Suprapubic skin (tissue), 4 donors: Measurements from ENCODE around the gene SPECC1L. TPM values are rescaled to one million over a fixed set of nuclear protein-coding genes. Genes with fewer than 3 reads are reported as not detected.

Experiments used
- DNase-seq, 2 donors: peaks; one replicate each; pipeline ENCODE4 v3.0.0-alpha.2; 2019; ENCODE audit warnings: low spot score in 2 of 2
- H3K27ac ChIP-seq: fragments of 200-600 bp; sonication (generic); one replicate; pipeline ENCODE4 v1.5.1; 2019
- H3K27me3 ChIP-seq: fragments of 200-600 bp; sonication (generic); one replicate; pipeline ENCODE4 v1.5.1; 2019
- H3K36me3 ChIP-seq: fragments of 200-600 bp; sonication (generic); one replicate; pipeline ENCODE4 v1.5.1; 2019
- H3K4me1 ChIP-seq: fragments of 200-600 bp; sonication (generic); one replicate; pipeline ENCODE4 v1.5.1; 2019
- H3K4me3 ChIP-seq: fragments of 200-600 bp; sonication (generic); one replicate; pipeline ENCODE4 v1.5.1; 2019; ENCODE audit warnings: mild to moderate bottlenecking
- H3K9me3 ChIP-seq: fragments of 200-600 bp; sonication (generic); one replicate; pipeline ENCODE4 v1.5.1; 2019
- EP300 ChIP-seq: sonication (generic); formaldehyde crosslinking; IDR thresholded peaks from one replicate; pipeline ENCODE4 v1.6.1; 2017; ENCODE audit warnings: antibody characterized with exemption
- POLR2A ChIP-seq, 2 donors: fragments of 450-650 bp; IDR thresholded peaks; one replicate each; pipeline ENCODE4 v1.6.1; 2017; ENCODE audit warnings: antibody characterized with exemption in 2 of 2, mild to moderate bottlenecking in 2 of 2, moderate library complexity in 2 of 2
- POLR2AphosphoS5 ChIP-seq, 3 donors: sonication (generic); formaldehyde crosslinking; IDR thresholded peaks; one replicate each; pipeline ENCODE4 v1.6.1; 2017; ENCODE audit warnings: antibody characterized with exemption in 3 of 3
- WGBS: methylation state at CpG from one replicate; pipeline ENCODE4 v1.1.5; 2018; 5-methylcytosine and 5-hydroxymethylcytosine counted together
- total RNA-seq, 4 donors: library from RNA; depleted of rRNA; stranded (reverse); fragments of >200 nt; gene quantifications; one replicate each; pipeline ENCODE4 v1.1.0, GENCODE V29; 2016
- TF ChIP-seq, protein P1 (sequence below), 2 donors: fragments of 200-600 bp in 1 of 2; fragments of 450-650 bp in 1 of 2; sonication (generic) in 1 of 2; IDR thresholded peaks; one replicate each; pipeline ENCODE4 v1.5.1; 2016 to 2019; ENCODE audit warnings: antibody characterized with exemption in 2 of 2, mild to moderate bottlenecking in 1 of 2, moderate library complexity in 1 of 2

The SPECC1L gene
- total RNA-seq, 4 donors from 2014 or later = 15.7 to 28.5 (median 21.4) TPM

DNA sequence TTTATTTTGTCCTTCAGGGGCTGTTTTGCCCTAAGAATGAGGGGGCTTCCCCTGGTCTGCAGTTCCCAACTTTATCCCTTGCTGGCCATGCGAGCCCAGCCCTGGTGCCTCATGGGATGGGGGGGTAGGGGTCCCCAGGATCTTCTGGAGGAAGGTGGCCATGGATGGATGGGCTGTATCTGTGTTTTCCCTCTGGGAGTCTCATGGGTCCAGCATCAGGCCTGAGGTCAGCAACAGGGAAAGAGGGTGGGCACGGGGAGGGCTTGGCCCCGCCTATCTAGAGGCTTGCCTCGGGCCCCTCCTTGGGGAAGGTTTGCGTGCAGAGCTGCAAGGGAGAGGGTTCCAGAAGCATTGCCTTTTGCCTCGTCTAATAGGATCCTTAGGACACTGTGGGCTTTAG lies 146.0 kb downstream of the SPECC1L start:
- H3K4me1 ChIP-seq = peaks cover 17% of the 10 kb centered on the region
- H3K4me3 ChIP-seq = no peak overlapping the region
- no peaks in the 10 kb centered on the region for H3K9me3 ChIP-seq
- H3K36me3 ChIP-seq = peaks cover 51% of the 10 kb centered on the region
- no peak overlapping the region for H3K27ac ChIP-seq
- H3K27me3 ChIP-seq = no peaks in the 10 kb centered on the region
- no peak for DNase-seq
- no CpG with 5 or more reads among the region's 6 CpGs for WGBS
- no peak for TF ChIP-seq EP300
- TF ChIP-seq POLR2A (IDR thresholded peaks at IDR 0.05) = no peak
- TF ChIP-seq POLR2AphosphoS5 (IDR thresholded peaks at IDR 0.05) = no peak
- TF ChIP-seq, protein P1, sequence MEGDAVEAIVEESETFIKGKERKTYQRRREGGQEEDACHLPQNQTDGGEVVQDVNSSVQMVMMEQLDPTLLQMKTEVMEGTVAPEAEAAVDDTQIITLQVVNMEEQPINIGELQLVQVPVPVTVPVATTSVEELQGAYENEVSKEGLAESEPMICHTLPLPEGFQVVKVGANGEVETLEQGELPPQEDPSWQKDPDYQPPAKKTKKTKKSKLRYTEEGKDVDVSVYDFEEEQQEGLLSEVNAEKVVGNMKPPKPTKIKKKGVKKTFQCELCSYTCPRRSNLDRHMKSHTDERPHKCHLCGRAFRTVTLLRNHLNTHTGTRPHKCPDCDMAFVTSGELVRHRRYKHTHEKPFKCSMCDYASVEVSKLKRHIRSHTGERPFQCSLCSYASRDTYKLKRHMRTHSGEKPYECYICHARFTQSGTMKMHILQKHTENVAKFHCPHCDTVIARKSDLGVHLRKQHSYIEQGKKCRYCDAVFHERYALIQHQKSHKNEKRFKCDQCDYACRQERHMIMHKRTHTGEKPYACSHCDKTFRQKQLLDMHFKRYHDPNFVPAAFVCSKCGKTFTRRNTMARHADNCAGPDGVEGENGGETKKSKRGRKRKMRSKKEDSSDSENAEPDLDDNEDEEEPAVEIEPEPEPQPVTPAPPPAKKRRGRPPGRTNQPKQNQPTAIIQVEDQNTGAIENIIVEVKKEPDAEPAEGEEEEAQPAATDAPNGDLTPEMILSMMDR (IDR thresholded peaks at IDR 0.05) = no peak

DNA sequence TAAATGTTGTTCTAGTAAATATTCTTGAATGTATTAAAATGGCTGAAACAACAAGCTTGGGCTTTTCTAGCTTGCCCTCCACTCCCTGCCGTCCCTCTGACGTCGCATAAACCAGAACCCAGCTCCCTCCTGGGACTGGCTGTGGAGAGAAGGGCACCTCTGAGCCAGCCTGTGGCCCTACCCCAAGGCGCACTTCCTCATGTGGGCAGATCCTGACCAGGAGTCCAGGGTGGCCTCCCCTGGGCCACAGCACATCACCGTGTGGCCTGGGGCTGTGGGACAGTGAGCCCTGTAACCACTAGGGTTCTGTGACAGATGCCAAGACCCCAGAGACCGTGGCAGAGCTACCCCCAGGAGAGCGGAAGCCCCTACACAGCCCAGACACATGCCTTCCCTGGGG lies 146.6 kb downstream of the SPECC1L start:
- TF ChIP-seq EP300 (no peak), POLR2A (IDR thresholded peaks at IDR 0.05) (no peak), POLR2AphosphoS5 (IDR thresholded peaks at IDR 0.05) (no peak)
- TF ChIP-seq, protein P1 (IDR thresholded peaks at IDR 0.05) = no peak
- H3K27ac ChIP-seq = no peak overlapping the region
- no peak for DNase-seq
- H3K9me3 ChIP-seq = no peaks in the 10 kb centered on the region
- H3K4me3 ChIP-seq = no peak overlapping the region
- peaks cover under 1% of the 10 kb centered on the region for H3K27me3 ChIP-seq
- peaks cover 17% of the 10 kb centered on the region for H3K4me1 ChIP-seq
- H3K36me3 ChIP-seq = peaks cover 46% of the 10 kb centered on the region
- WGBS = 95% methylated on average over 7 of the region's 7 CpGs

DNA sequence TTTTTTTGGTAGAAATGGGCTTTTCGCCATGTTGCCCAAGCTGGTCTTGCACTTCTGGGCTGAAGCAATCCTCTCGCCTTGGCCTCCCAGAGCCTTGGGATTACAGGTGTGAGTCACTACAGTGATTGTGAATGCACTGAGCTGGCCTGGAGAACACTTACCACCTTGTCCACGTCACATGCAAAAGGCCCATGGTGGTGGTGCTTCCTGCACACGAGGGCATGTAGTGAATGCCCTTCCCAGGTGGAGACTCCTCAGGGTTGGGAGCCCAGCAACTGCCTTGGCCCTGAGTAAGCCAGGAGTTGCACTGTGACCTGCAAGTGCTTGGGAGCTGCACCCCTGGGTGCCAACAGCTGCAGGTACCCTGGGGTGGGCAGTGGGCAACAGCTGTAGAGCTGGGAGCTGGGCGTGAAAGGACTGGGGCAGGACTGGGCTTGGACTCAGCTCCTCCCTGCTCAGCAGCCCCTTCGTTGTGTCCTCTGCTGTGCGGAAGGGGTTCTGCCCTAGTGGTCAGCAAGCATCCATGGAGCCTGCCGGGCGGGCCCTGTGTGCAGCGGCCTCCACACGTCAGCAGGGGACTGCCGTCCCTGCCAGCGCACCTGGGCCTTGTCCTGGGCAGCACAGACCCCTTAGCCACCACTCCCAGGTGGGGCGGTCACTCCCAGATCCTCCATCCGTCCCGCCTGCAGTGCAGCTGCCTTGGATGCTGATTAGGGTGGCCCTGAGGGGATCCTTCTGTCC lies 147.4 kb downstream of the SPECC1L start:
- DNase-seq = no peak
- Histone ChIP-seq H3K36me3 (peaks cover 38% of the 10 kb centered on the region), H3K27ac (no peak overlapping the region)

DNA sequence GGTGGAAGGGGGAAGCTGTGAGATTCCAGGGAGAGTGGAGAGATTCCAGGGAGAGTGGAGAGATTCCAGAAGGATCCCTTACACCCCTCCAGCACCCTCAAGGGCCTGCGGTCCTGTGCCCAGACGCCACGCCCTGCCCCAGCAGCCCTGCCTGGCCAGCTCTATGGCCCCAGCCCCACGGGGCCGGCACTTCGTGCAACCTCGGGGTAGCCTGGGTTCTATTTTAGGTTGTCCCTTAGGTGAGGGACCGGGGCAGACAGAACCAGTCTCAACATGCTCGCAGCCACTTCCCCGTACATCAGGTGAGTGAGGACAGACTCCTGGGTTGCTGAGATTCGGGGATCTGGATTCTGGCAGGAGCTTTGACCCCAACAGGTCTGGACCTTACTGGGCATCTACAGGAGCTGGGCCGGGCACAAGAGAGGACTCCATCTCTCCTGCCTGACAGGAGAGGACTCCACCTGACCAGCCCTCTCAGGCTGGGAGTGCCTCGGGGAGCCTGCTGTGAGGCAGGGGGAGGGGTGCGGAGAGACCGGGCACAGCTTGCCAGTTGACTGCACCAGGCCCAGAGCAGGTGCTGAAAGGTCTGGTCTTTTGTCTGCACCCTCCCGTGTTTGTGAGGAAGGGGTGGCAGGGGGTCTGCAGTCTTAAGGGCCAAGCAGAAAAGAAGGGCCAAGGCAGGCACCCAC lies 148.3 kb downstream of the SPECC1L start:
- H3K4me3 ChIP-seq = no peak overlapping the region
- TF ChIP-seq, protein P1 (IDR thresholded peaks at IDR 0.05) = no peak
- TF ChIP-seq POLR2AphosphoS5 (IDR thresholded peaks at IDR 0.05) (no peak), EP300 (no peak), POLR2A (IDR thresholded peaks at IDR 0.05) (no peak)
- no peak overlapping the region for H3K27ac ChIP-seq
- WGBS = 34% methylated on average over 9 of the region's 16 CpGs
- H3K4me1 ChIP-seq = peaks cover 24% of the 10 kb centered on the region
- H3K27me3 ChIP-seq = peaks cover 17% of the 10 kb centered on the region
- H3K36me3 ChIP-seq = peaks cover 34% of the 10 kb centered on the region
- H3K9me3 ChIP-seq = no peaks in the 10 kb centered on the region
- DNase-seq = no peak

More for the DNA sequence above, 147.4 kb downstream of the SPECC1L start:
- TF ChIP-seq POLR2AphosphoS5 (IDR thresholded peaks at IDR 0.05) = no peak
- no peak for TF ChIP-seq EP300
- TF ChIP-seq, protein P1 (IDR thresholded peaks at IDR 0.05) = no peak
- TF ChIP-seq POLR2A (IDR thresholded peaks at IDR 0.05) = no peak
- WGBS = 93% methylated on average over 6 of the region's 16 CpGs
- peaks cover 9% of the 10 kb centered on the region for H3K27me3 ChIP-seq
- H3K9me3 ChIP-seq = no peaks in the 10 kb centered on the region
- H3K4me3 ChIP-seq = no peak overlapping the region
- peaks cover 17% of the 10 kb centered on the region for H3K4me1 ChIP-seq

DNA sequence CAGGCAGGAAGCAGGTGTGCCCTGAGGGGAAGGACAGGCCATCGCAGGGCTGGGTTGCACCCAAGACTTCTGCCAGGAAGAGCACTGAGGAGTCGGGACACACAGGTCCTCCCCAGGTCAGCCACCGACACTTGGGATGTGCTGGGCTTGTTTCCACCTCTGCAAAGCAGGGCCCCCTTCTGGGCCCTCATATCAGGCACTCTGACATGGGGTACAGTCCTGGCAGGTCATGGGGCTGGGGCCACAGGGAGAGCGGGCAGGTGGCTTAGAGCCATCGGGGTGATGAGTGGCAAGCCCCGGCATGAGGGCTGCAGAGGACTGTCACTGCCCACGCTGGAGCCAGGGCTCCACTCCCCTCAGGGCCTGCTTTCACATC lies 148.8 kb downstream of the SPECC1L start:
- peak in 1 of 2 donors; percentile 58 for DNase-seq
- TF ChIP-seq POLR2AphosphoS5 (IDR thresholded peaks at IDR 0.05) (no peak), EP300 (no peak), POLR2A (IDR thresholded peaks at IDR 0.05) (no peak)
- TF ChIP-seq, protein P1 (IDR thresholded peaks at IDR 0.05) = no peak
- H3K9me3 ChIP-seq = no peaks in the 10 kb centered on the region
- H3K27ac ChIP-seq = no peak overlapping the region
- peaks cover 22% of the 10 kb centered on the region for H3K27me3 ChIP-seq
- no peak overlapping the region for H3K4me3 ChIP-seq
- H3K4me1 ChIP-seq = peaks cover 29% of the 10 kb centered on the region
- WGBS = 43% methylated on average over 4 of the region's 7 CpGs
- peaks cover 29% of the 10 kb centered on the region for H3K36me3 ChIP-seq
